Activated CD4-positive, alpha-beta T cell treated with anti-CD3 and anti-CD28 coated beads, Interleukin-2, amount 50 U/mL, for 24 hours (primary cell): ENCODE measurements around the gene INPP4B.

Source experiments
- DNase-seq, 2 donors: peaks; one replicate each; pipeline ENCODE4 v3.0.0-alpha.2; 2020; ENCODE audit warnings: low read depth in 1 of 2, low spot score in 1 of 2

INPP4B gene

DNA sequence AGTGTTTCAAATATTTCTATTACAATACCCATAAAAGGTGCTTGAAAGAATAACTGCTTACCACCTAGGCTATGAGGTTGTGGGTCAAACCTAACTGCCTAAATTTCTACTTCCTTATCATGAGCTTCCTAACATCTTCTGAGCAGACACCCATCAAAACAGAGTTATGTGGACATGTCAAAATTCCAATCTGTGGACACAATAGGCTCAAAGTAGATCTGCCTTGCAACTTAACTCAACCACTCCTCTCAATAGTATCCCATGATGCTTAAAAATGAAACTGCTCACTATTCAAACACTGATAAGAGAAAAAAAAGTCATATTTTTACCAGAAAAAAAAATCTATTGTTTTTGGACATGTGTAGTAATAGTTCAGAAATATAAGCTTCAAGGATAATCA lies 462.7 kb downstream of the INPP4B start:
- no peak for DNase-seq

- no peak for DNase-seq
Measured at GRCh38 chr4:142380052-142380602, 466.0 kb downstream of the INPP4B start.

DNA sequence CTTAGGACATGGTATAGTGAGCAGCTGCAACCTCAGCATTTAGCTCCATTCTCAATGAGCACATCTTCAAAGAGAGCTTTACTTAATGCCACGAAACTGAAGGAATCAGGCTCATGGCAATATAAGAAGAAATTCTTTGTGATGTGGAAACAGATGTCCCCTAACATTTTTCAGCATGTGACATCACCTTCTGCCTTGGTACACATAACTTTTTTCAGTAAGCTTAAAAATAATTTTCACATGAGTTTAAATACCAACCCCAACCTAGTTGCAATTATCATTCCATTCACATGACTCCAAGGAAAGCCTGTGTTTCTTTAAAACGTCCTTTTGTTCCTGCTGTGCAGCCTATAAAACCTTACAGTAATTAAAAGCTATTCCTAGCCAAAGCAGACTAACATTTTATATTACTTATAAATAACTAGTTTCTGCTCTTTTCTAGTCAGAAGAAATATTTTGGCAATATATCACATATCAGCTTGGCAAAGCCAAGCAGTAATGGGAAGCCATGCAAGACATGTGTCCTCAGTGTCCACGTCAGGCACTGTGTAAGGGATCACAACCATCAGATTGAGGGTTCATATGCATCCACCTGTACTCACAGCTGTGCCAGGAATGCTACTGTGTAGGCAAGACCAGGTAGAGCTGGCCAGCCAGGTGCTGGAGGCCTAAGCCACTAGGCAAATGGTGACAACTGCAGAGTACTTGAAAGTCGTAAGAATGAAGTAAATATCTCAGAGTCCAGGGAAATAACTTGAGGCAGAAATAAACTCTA lies 466.6 kb downstream of the INPP4B start:
- no peak for DNase-seq

GRCh38 chr4:142378179-142378578 lies 467.9 kb downstream of the INPP4B start:
- no peak for DNase-seq

- no peak for DNase-seq
Measured at GRCh38 chr4:142377342-142378091, 468.6 kb downstream of the INPP4B start.

- DNase-seq = no peak
Measured at GRCh38 chr4:142376204-142376603, 469.9 kb downstream of the INPP4B start.

- no peak for DNase-seq
Measured at GRCh38 chr4:142373610-142374009, 472.5 kb downstream of the INPP4B start.

DNA sequence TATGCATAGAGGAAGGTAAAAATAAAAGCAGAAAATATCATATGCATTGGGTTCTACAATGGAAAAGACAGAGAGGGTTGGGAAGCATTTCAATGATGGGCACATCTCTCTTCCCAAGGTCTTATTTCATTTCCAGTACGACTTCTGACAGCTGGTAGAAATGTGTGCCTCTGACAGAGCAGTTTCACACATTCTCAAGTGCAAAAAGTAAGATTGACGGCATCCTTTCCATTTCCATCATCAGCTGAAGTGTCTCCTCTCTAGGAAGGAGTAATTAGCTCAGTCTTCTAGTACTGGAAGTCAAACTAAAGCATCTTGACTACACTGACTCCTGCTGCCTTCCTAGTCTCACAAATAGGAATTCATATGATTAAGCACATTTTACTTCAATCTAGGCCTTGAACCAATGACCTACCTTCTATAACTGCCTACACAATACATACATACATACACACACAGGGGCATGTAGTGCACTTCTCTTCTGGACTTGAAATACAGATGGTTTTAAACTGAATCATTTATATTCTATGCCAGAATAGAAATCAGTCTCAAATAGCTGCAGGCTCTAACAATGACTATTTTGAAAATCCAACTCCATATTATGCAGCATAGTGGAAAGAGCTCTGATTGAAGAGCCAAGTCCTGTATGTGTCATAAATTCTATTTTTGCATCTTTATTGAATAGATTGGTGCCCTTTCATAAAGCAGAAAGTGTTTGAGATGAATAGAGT lies 473.4 kb downstream of the INPP4B start:
- DNase-seq = no peak

DNA sequence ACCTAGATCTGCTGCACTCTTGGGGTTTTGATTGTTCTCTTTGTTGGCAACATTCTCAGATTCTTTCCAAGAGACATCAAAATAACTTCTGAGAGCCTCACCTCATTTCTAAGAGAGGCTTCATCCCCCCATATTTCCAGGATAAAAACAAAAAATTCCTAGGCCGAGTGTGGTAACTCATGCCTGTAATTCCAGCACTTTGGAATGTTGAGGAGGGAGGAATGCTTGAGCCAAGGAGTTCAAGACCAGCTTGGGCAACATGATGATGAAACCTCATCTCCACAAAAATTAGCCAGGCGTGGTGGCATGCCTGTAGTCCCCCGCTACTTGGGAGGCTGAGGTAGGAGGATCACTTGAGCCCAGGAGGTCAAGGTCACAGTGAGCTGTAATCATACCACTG lies 477.0 kb downstream of the INPP4B start:
- DNase-seq = no peak

GRCh38 chr4:142367418-142368180 lies 478.5 kb downstream of the INPP4B start:
- DNase-seq = no peak

DNA sequence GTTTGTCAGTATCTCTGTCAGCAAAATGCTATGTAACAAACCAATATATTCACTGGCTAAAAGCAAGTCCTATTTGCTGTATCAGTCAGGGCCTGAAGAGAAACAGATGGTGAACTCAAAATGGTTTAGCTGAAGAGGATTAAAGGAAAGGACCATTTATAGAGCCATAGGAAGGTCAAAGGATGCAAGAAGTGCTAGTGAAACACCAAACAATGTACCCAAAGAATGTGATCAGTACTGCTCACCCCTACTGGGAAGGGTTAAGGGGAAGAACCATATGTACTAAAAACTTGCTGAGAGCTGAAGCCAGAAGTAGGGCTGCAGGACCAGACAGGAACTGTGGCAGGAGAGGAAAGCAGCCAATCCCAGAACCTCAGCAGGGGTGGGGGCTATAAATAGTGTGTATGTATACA lies 479.3 kb downstream of the INPP4B start:
- no peak for DNase-seq

DNA sequence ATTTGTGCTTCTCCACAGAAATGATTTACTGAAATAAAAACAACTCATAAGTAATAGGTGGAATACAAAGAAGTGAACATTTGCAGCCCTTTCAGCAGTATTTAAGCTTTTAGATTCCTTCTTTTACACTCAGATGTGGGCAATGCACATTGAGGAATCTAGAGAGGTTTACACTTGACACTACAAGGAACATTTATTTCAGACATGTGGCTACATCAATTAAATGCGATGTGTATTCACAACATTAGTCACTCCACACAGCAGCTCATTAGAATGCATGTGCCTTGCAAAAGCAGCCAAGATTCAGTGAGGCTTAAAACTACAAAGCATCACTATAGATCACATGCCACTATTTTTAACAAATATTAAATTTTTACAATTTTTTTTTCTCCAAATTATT lies 480.7 kb downstream of the INPP4B start:
- no peak for DNase-seq

- no peak for DNase-seq
Measured at GRCh38 chr4:142363686-142364085, 482.4 kb downstream of the INPP4B start.

- no peak for DNase-seq
Measured at GRCh38 chr4:142361981-142362380, 484.1 kb downstream of the INPP4B start.

DNA sequence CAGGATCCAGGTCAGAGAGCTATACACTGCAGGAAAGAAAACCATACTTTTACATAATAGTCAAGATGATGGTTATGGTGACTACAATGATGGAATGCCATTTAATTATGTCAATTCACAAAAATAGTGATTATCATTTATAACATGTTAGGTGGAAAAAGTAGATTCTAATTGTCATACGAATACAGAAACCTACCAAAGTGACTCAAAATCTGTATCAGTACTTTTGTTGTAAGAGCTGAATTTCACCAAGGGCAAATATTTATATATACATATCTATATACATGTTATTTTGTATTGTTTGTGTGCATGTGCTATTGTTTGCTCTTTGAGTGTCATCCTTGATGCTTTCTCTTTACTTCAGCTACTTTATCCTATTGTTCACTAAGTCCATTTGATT lies 485.4 kb downstream of the INPP4B start:
- no peak for DNase-seq

DNA sequence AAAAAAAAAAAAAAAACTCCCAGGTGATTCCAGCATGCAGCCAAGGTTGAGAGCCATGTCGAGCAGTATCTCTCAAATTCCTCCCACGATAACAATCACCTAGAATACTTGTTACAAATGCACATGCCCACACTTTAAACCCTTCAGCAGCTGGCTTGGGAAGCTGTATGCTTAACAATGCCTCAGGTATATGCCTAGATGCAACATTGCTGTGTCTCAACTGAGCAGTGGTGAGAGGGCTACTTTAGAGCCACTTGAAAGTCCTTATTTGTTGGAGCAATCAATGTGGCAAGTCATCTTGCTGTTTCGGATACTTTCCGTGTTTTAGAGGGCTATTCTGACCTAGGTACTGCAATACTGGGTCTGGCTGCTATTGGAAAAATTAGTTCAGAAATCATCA lies 487.4 kb downstream of the INPP4B start:
- DNase-seq = no peak

- no peak for DNase-seq
Measured at GRCh38 chr4:142356801-142357200, 489.3 kb downstream of the INPP4B start.

DNA sequence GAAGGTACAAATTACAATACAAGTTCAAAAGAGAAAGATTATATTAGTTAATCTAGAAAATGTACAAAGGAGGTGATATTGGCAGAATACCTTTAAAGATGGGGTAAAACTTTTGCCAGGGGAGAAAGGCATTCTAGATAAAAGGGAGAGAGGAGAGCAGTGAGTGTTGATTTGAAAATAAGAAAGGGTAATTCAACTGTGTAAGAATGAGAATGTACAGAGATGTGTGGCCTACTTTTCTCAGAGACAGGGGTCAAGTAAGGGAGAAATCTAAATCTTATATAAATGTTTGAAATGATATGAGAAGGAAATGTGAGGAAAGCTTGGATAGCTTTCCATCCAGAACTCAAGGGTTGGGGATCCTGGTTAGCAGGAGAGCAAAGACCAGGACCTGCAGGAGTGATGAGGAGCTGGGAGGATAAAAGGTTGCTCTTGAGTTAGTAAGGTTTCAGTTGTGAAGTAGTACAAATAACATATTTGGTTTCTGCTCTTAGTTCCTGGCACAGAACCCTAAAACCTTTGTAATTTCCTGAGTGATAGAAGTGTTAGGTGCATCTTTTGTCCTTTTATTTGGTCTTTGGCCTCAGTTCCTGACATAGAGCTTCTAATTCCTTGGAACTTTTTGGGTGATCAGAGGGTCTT lies 489.9 kb downstream of the INPP4B start:
- DNase-seq = no peak

DNA sequence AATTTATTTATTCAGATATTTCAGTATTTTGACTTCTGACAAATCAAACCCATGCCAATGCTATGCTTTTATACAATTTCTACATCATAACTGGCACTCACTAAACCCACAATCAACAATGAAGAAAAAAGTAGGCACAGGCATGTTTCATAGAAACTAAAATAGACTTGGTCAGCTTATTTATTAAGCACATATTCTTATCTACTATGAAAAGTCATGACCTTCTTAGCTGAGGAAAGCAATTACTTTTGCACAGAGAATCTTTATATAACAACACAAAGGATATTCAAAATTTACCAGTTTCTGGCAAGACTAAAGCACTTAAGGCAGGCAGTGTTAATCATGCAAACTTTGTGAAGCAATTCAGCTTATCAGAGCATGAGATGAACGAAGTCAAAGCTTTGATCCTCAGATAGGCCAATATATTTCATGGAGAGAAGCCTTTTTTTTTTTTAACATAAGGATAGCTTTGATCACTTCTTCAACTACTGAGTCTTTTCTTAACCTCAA lies 490.6 kb downstream of the INPP4B start:
- no peak for DNase-seq

GRCh38 chr4:142354794-142355420 lies 491.2 kb downstream of the INPP4B start:
- no peak for DNase-seq
